ENCODE results near the gene ALK.

The ALK gene

DNA sequence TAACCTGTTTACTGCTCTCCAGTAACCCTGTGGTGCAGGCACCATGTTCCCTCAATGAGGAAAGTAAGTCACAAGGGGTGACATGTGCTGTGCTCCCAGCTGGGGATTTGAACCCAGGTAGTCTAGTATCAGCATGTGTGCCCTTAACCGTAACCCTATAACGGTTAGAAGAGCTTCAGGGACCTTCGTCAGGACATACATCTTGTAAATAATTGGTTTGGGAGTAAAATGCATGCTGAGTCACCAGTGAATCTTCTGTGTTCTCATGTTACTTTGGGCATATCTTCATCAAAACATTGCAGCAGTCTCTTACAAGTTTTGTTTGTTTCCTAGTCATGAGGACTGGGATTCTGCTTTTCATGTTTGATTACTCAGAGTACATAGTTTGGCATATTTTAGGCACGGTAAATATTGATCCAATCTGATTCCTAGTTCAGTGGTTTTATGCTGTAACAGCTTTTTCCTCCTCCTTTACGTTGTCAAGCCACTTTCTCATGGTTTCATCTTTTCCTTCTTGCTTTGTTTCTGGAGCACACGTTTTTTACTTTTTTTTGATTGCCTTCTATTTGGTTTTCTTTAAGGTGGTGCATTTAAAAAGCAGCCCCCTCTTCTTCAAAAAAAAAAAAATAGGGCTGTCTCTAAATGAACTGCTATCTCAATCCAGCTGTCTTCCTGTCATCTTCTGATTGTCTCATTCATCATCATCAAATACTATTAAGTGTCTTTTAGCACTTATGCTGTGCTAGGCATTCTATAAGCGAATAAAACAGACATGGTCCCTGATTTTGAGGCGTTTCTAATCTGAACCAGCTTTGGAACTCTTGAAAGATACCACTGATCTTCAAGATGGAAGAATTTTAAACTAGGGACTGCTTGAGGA is 755.8 kb downstream of the ALK start:
- no peak overlapping the region for H3K4me2 ChIP-seq

GRCh38 chr2:29164091-29164846 is 757.1 kb downstream of the ALK start:
- Histone ChIP-seq H3K4me1 (ENCODE audit: low read depth, poor library complexity, severe bottlenecking) (no peaks in the 10 kb centered on the region), H3K27ac (no peak overlapping the region), H3K9ac (no peak overlapping the region), H4K20me1 (ENCODE audit: insufficient read depth) (no peaks in the 10 kb centered on the region), H3K79me2 (ENCODE audit: insufficient read depth, low read depth) (no peaks in the 10 kb centered on the region), H3K27me3 (ENCODE audit: insufficient read depth, low read depth) (no peaks in the 10 kb centered on the region), H3K4me2 (no peak overlapping the region), H2AFZ (ENCODE audit: low read depth) (no peak overlapping the region), H3K36me3 (ENCODE audit: insufficient read depth) (no peaks in the 10 kb centered on the region), H3K4me3 (IDR thresholded peaks at IDR 0.05; ENCODE audit: insufficient read depth, low read depth, low read length) (no peak overlapping the region)
- no peak for TF ChIP-seq CTCF (conservative IDR thresholded peaks at IDR 0.05; ENCODE audit: low read depth, low read length)

More for the DNA sequence above, 755.8 kb downstream of the ALK start:
- Histone ChIP-seq H3K27ac (no peak overlapping the region), H3K27me3 (ENCODE audit: insufficient read depth, low read depth) (no peaks in the 10 kb centered on the region), H3K79me2 (ENCODE audit: insufficient read depth, low read depth) (no peaks in the 10 kb centered on the region), H4K20me1 (ENCODE audit: insufficient read depth) (no peaks in the 10 kb centered on the region), H3K36me3 (ENCODE audit: insufficient read depth) (no peaks in the 10 kb centered on the region), H3K9ac (no peak overlapping the region), H3K4me1 (ENCODE audit: low read depth, poor library complexity, severe bottlenecking) (no peaks in the 10 kb centered on the region), H2AFZ (ENCODE audit: low read depth) (no peak overlapping the region), H3K4me3 (IDR thresholded peaks at IDR 0.05; ENCODE audit: insufficient read depth, low read depth, low read length) (no peak overlapping the region)
- TF ChIP-seq CTCF (conservative IDR thresholded peaks at IDR 0.05; ENCODE audit: low read depth, low read length), result no peak

DNA sequence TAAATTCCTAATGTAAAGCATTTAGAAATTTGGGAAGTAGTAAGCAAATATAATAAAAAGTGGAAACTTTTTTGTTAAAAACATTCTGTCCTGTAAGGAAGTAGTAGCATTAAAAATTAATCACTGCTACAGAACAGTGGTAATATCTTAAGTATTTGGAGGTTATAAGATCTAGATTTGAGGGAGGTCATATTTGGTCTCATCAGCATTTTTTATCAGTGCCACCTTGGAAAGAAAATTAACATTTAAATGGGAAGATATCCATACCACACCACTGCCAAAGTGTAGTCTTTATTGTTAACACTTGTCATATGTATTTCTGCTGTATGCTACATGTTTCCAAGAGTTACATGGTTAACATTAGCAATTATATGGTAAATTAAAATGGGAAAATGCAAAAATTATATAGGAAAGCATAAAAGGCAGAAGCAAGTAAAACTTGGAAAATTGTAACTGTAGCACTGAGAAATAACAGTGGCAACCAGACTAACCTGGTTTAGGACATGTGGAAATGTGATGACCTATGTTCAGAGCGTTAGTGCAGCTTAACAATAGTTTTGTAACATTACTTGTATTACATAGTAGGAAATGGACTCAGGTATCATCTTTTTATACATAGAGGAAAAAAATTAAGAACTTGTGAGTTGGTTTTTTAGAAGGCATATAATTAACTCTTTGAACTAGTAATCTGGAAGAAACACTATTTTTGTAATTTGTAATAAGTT is 759.0 kb downstream of the ALK start:
- Histone ChIP-seq H3K79me2 (ENCODE audit: insufficient read depth, low read depth) (no peaks in the 10 kb centered on the region), H2AFZ (ENCODE audit: low read depth) (no peak overlapping the region), H3K27ac (no peak overlapping the region), H3K4me1 (ENCODE audit: low read depth, poor library complexity, severe bottlenecking) (no peaks in the 10 kb centered on the region), H3K4me2 (no peak overlapping the region), H3K9ac (no peak overlapping the region), H3K36me3 (ENCODE audit: insufficient read depth) (no peaks in the 10 kb centered on the region), H3K4me3 (IDR thresholded peaks at IDR 0.05; ENCODE audit: insufficient read depth, low read depth, low read length) (no peak overlapping the region), H3K27me3 (ENCODE audit: insufficient read depth, low read depth) (no peaks in the 10 kb centered on the region), H4K20me1 (ENCODE audit: insufficient read depth) (no peaks in the 10 kb centered on the region)
- TF ChIP-seq CTCF (conservative IDR thresholded peaks at IDR 0.05; ENCODE audit: low read depth, low read length), result no peak

DNA sequence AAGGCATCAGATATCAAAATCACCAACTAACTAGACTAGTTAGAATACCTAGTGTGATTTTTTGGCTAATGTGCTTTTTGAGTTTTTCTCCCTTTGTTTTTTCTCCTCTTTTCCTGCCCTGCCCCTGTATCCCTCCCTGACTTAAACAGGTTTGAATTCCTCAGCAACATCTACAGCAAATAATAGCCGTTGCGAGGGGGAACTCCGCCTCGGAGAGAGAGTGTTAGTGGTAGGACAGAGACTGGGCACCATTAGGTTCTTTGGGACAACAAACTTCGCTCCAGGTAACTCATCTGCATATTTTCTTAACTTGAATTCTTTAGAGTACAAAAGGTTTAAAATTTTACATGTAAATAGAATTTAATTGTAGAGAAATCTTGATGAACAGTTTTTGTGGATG is 761.2 kb downstream of the ALK start:
- Histone ChIP-seq H3K4me2 (no peak overlapping the region), H3K79me2 (ENCODE audit: insufficient read depth, low read depth) (no peaks in the 10 kb centered on the region), H3K27me3 (ENCODE audit: insufficient read depth, low read depth) (no peaks in the 10 kb centered on the region), H3K4me3 (IDR thresholded peaks at IDR 0.05; ENCODE audit: insufficient read depth, low read depth, low read length) (no peak overlapping the region), H3K27ac (no peak overlapping the region), H3K36me3 (ENCODE audit: insufficient read depth) (no peaks in the 10 kb centered on the region), H3K4me1 (ENCODE audit: low read depth, poor library complexity, severe bottlenecking) (no peaks in the 10 kb centered on the region), H2AFZ (ENCODE audit: low read depth) (no peak overlapping the region), H3K9ac (no peak overlapping the region), H4K20me1 (ENCODE audit: insufficient read depth) (no peaks in the 10 kb centered on the region)
- TF ChIP-seq CTCF (conservative IDR thresholded peaks at IDR 0.05; ENCODE audit: low read depth, low read length), result no peak
